C4-2B (cell line): ENCODE data around the gene MAPKAPK3.

ENCODE experiments used
- ZFX ChIP-seq: fragments of 450-650 bp; IDR thresholded peaks from 2 replicates; pipeline ENCODE4 v1.6.1; 2017
- TF ChIP-seq, protein P1 (sequence below): fragments of 450-650 bp; conservative IDR thresholded peaks from 2 replicates; pipeline ENCODE4 v1.5.1; 2017; ENCODE audit warnings: mild to moderate bottlenecking

DNA sequence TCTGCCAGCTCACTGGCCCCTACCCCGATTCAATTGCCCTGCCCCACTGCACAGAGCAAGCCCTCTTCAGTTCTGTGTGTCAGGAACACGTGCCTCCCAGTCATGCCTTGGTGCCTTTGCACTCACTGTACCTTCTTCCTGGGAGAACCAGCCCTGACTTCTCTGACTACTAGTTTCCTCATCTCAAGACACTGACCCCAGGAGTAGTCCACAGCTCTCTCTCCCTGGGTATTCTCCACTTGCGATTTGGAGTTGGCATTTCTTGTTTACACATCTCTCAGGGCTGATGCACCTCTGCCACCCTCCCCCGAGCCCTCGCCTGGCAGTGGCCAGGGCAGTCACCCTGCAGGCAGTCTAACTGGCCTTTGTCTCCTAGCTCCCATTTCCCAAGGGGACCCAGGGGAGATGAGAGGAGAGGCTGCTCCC, 11.0 kb upstream of the MAPKAPK3 start:
- TF ChIP-seq, protein P1, sequence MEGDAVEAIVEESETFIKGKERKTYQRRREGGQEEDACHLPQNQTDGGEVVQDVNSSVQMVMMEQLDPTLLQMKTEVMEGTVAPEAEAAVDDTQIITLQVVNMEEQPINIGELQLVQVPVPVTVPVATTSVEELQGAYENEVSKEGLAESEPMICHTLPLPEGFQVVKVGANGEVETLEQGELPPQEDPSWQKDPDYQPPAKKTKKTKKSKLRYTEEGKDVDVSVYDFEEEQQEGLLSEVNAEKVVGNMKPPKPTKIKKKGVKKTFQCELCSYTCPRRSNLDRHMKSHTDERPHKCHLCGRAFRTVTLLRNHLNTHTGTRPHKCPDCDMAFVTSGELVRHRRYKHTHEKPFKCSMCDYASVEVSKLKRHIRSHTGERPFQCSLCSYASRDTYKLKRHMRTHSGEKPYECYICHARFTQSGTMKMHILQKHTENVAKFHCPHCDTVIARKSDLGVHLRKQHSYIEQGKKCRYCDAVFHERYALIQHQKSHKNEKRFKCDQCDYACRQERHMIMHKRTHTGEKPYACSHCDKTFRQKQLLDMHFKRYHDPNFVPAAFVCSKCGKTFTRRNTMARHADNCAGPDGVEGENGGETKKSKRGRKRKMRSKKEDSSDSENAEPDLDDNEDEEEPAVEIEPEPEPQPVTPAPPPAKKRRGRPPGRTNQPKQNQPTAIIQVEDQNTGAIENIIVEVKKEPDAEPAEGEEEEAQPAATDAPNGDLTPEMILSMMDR: no peak
- no peak for TF ChIP-seq ZFX
